ENCODE measurements around the gene ZNF618.

DNA sequence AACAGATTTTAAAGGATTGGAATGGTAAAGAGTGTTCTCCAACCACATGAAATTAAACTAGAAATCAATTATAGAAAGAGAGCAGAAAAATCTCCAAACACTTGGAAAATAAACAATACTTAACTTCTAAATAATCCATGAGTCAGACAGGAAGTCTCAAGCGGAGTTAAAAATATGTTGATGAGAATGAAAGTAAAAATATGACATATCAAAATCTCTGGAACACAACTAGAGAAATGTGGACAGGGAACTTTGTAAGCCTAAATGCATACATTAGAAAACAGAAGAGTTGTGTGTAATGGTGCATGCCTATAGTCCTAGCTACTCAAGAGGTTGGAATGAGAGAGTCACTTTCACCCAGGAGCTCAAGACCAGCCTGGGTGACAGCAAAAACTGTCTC lies 47.9 kb upstream of the ZNF618 start:
- TF ChIP-seq, protein P1, sequence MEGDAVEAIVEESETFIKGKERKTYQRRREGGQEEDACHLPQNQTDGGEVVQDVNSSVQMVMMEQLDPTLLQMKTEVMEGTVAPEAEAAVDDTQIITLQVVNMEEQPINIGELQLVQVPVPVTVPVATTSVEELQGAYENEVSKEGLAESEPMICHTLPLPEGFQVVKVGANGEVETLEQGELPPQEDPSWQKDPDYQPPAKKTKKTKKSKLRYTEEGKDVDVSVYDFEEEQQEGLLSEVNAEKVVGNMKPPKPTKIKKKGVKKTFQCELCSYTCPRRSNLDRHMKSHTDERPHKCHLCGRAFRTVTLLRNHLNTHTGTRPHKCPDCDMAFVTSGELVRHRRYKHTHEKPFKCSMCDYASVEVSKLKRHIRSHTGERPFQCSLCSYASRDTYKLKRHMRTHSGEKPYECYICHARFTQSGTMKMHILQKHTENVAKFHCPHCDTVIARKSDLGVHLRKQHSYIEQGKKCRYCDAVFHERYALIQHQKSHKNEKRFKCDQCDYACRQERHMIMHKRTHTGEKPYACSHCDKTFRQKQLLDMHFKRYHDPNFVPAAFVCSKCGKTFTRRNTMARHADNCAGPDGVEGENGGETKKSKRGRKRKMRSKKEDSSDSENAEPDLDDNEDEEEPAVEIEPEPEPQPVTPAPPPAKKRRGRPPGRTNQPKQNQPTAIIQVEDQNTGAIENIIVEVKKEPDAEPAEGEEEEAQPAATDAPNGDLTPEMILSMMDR (IDR thresholded peaks at IDR 0.05): no peak
- no peak for TF ChIP-seq POLR2A (IDR thresholded peaks at IDR 0.05)
